B cell (primary cell): ENCODE results near the gene DNAH2. TPM values are rescaled to one million over a fixed set of nuclear protein-coding genes. Genes with fewer than 3 reads are reported as not detected.

ENCODE experiments used
- ATAC-seq: fragments of 200-7000 bp; cut with Tn5 transposase; one replicate; pipeline ENCODE4 v1.10.0; 2021; ENCODE audit warnings: low read depth, mild to moderate bottlenecking, moderate number of reproducible peaks, moderate library complexity
- CTCF ChIA-PET: fragments of 350-600 bp; sonication (Branson Sonifier 250); formaldehyde crosslinking; loops from one replicate; lab custom pipeline; 2021; ENCODE audit warnings: antibody characterized with exemption, inconsistent platforms; lab: Charles Lee
- POLR2A ChIA-PET: fragments of 350-600 bp; sonication (Branson Sonifier 250); formaldehyde crosslinking; loops from one replicate; lab custom pipeline; 2021; ENCODE audit warnings: antibody characterized with exemption; lab: Charles Lee
- DNase-seq: peaks from one replicate; pipeline ENCODE4 v3.0.0; 2013
- H2AFZ ChIP-seq: 2 replicates; pipeline ENCODE4 v1.6.1; 2012; ENCODE audit warnings: mild to moderate bottlenecking, low read depth, low read length; ENCODE audit not compliant: insufficient read depth, poor library complexity, severe bottlenecking
- H3K27ac ChIP-seq, 2 donors: 1 replicate in 1 of 2; 2 replicates in 1 of 2; pipeline ENCODE4 v1.5.1; 2012 to 2013; ENCODE audit warnings: low read length in 2 of 2, mild to moderate bottlenecking in 2 of 2, moderate library complexity in 1 of 2
- H3K27me3 ChIP-seq, 4 experiments: fragments of 200-600 bp in 1 of 4; sonication (generic) in 1 of 4; replicated peaks in 1 of 4; 1 replicate in 2 of 4; 2 replicates in 2 of 4; pipeline versions ENCODE4 v1.6.1 to v1.7.0; 2013 to 2016; ENCODE audit warnings: low read length in 3 of 4, mild to moderate bottlenecking in 2 of 4, mixed read lengths in 1 of 4, moderate library complexity in 1 of 4; ENCODE audit not compliant: insufficient read depth in 4 of 4, control insufficient read depth in 3 of 4; ENCODE audit errors: control extremely low read depth in 1 of 4
- H3K36me3 ChIP-seq, 2 experiments: replicated peaks in 1 of 2; 1 replicate in 1 of 2; 2 replicates in 1 of 2; pipeline versions ENCODE4 v1.6.1 to v1.7.1; 2013; ENCODE audit warnings: low read length in 1 of 2; ENCODE audit not compliant: insufficient read depth in 2 of 2, control insufficient read depth in 1 of 2; ENCODE audit errors: control extremely low read depth in 1 of 2, extremely low read depth in 1 of 2
- H3K4me1 ChIP-seq, 2 donors: fragments of 200-600 bp in 1 of 2; sonication (generic) in 1 of 2; 1 replicate in 1 of 2; 2 replicates in 1 of 2; pipeline versions ENCODE4 v1.5.1 to v1.6.1; 2013 to 2017; ENCODE audit warnings: low read length in 2 of 2; ENCODE audit not compliant: control insufficient read depth in 2 of 2, insufficient read depth in 2 of 2
- H3K4me2 ChIP-seq: replicated peaks from 2 replicates; pipeline ENCODE3; 2012; ENCODE audit warnings: mild to moderate bottlenecking, low read depth, low read length; ENCODE audit not compliant: poor library complexity, severe bottlenecking
- H3K4me3 ChIP-seq, 5 experiments: fragments of 200-600 bp in 1 of 5; sonication (generic) in 1 of 5; 1 replicate in 3 of 5; 2 replicates in 2 of 5; pipeline versions ENCODE4 v1.5.1 to v1.7.0; 2011 to 2016; ENCODE audit warnings: low read length in 4 of 5, mild to moderate bottlenecking in 4 of 5, low read depth in 2 of 5, control low read depth in 1 of 5, moderate library complexity in 1 of 5; ENCODE audit not compliant: insufficient read depth in 1 of 5; ENCODE audit errors: control extremely low read depth in 1 of 5, extremely low read depth in 1 of 5
- H3K79me2 ChIP-seq: fragments of 200-600 bp; sonication (generic); one replicate; pipeline ENCODE4 v1.6.0; 2016; ENCODE audit warnings: low read length; ENCODE audit not compliant: control insufficient read depth, insufficient read depth
- H3K9ac ChIP-seq: fragments of 200-600 bp; sonication (generic); 2 replicates; pipeline ENCODE4 v1.6.1; 2017; ENCODE audit warnings: mild to moderate bottlenecking, low read length, moderate library complexity
- H3K9me3 ChIP-seq, 3 donors: one replicate each; pipeline versions ENCODE4 v1.6.1 to v1.7.1; 2013; ENCODE audit warnings: low read length in 2 of 3; ENCODE audit not compliant: control insufficient read depth in 2 of 3, insufficient read depth in 1 of 3; ENCODE audit errors: control extremely low read depth in 1 of 3
- H4K20me1 ChIP-seq: 2 replicates; pipeline ENCODE4 v1.6.0; 2012; ENCODE audit warnings: mild to moderate bottlenecking, low read length; ENCODE audit not compliant: insufficient read depth, control insufficient read depth, poor library complexity, severe bottlenecking
- H3K27ac Mint-ChIP-seq: one replicate; pipeline ENCODE4 v1.8.0; 2021; ENCODE audit warnings: mixed read lengths
- H3K27me3 Mint-ChIP-seq: one replicate; pipeline ENCODE4 v1.8.0; 2021; ENCODE audit warnings: mixed read lengths
- H3K4me1 Mint-ChIP-seq: one replicate; pipeline ENCODE4 v1.8.0; 2021; ENCODE audit warnings: mixed read lengths
- H3K4me3 Mint-ChIP-seq: one replicate; pipeline ENCODE4 v1.8.0; 2021; ENCODE audit warnings: mixed read lengths
- H3K9me3 Mint-ChIP-seq: one replicate; pipeline ENCODE4 v1.8.0; 2022; ENCODE audit warnings: mixed read lengths; ENCODE audit not compliant: insufficient read depth
- EZH2 ChIP-seq: IDR thresholded peaks from 2 replicates; pipeline ENCODE4 v1.6.1; 2012; ENCODE audit warnings: borderline replicate concordance, low read depth, mild to moderate bottlenecking, moderate library complexity, low read length; ENCODE audit not compliant: insufficient read depth, poor library complexity, severe bottlenecking
- WGBS: methylation state at CpG from one replicate; pipeline ENCODE4 v1.1.5; 2013; ENCODE audit warnings: missing lambda C conversion rate; ENCODE audit not compliant: insufficient coverage; 5-methylcytosine and 5-hydroxymethylcytosine counted together
- intact Hi-C: fragments of 100-400 bp; cut with micrococcal nuclease; formaldehyde crosslinking; loops from one replicate; pipeline ENCODE4 v1.10.0; 2022
- polyA plus RNA-seq: library from polyadenylated mRNA; depleted of rRNA; stranded (reverse); fragments of >200 nt; gene quantifications from 2 replicates; pipeline ENCODE4 v1.2.3, GENCODE V29; 2012
- total RNA-seq, 2 donors: library from RNA; stranded (reverse); fragments of 120-200 nt in 1 of 2; gene quantifications; 1 replicate in 1 of 2; 2 replicates in 1 of 2; pipeline versions ENCODE4 v1.2.3 to v1.2.4, GENCODE V29; 2013 to 2022
- TF ChIP-seq, protein P1 (sequence below): fragments of 200-600 bp; IDR thresholded peaks from one replicate; pipeline ENCODE4 v1.8.0; 2022; ENCODE audit warnings: antibody characterized with exemption, mild to moderate bottlenecking

The DNAH2 gene
- total and polyA plus RNA-seq, 2 donors (not counting 1 experiment from before 2014, with no cell fraction given), result 0.03 TPM; not detected in 1

DNA sequence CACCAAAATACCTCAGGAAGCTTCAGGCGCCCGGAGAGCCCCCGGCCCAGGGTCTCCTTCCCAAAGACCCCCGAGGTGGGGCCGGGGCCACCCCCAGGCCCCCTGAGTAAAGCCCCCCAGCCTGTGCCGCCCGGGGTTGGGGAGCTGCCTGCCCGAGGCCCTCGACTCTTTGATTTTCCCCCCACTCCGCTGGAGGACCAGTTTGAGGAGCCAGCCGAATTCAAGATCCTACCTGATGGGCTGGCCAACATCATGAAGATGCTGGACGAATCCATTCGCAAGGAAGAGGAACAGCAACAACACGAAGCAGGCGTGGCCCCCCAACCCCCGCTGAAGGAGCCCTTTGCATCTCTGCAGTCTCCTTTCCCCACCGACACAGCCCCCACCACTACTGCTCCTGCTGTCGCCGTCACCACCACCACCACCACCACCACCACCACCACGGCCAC lies 130.6 kb downstream of the DNAH2 start:
- H3K27ac Mint-ChIP-seq, result no peak overlapping the region
- intact Hi-C loops, result loop anchor here (10.0 kb wide), 1 partner anchor 233 kb away; the partner anchor contains the start of gene FXR2
- H3K9me3 Mint-ChIP-seq, result no peaks in the 10 kb centered on the region
- Histone ChIP-seq H3K4me2 (no peak overlapping the region), H3K79me2 (peaks cover 31% of the 10 kb centered on the region), H3K9me3 (no peaks in the 10 kb centered on the region), H3K27me3 (no peaks in the 10 kb centered on the region), H3K4me3 (no peak overlapping the region), H3K4me1 (peaks cover 17 to 38% of the 10 kb centered on the region in 2 donors), H3K9ac (no peak overlapping the region), H4K20me1 (peaks cover 84% of the 10 kb centered on the region), H3K27ac (no peak overlapping the region), H3K36me3 (peaks cover 0 to 41% of the 10 kb centered on the region in 2 experiments), H2AFZ (no peak overlapping the region)
- peaks cover 33% of the 10 kb centered on the region for H3K4me1 Mint-ChIP-seq
- no peaks in the 10 kb centered on the region for H3K27me3 Mint-ChIP-seq
- ATAC-seq (no peak), DNase-seq (no peak)
- no peak overlapping the region for H3K4me3 Mint-ChIP-seq
- CTCF ChIA-PET, result interaction anchor here (5.7 kb wide), 1 partner anchor 13 kb away, joined by 53 read pairs; the partner anchor contains the start of gene KDM6B
- WGBS, result 93% methylated on average over 16 of the region's 20 CpGs
- POLR2A ChIA-PET, result no interaction called here
- no peak for TF ChIP-seq EZH2
- TF ChIP-seq, protein P1, sequence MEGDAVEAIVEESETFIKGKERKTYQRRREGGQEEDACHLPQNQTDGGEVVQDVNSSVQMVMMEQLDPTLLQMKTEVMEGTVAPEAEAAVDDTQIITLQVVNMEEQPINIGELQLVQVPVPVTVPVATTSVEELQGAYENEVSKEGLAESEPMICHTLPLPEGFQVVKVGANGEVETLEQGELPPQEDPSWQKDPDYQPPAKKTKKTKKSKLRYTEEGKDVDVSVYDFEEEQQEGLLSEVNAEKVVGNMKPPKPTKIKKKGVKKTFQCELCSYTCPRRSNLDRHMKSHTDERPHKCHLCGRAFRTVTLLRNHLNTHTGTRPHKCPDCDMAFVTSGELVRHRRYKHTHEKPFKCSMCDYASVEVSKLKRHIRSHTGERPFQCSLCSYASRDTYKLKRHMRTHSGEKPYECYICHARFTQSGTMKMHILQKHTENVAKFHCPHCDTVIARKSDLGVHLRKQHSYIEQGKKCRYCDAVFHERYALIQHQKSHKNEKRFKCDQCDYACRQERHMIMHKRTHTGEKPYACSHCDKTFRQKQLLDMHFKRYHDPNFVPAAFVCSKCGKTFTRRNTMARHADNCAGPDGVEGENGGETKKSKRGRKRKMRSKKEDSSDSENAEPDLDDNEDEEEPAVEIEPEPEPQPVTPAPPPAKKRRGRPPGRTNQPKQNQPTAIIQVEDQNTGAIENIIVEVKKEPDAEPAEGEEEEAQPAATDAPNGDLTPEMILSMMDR, result no peak

DNA sequence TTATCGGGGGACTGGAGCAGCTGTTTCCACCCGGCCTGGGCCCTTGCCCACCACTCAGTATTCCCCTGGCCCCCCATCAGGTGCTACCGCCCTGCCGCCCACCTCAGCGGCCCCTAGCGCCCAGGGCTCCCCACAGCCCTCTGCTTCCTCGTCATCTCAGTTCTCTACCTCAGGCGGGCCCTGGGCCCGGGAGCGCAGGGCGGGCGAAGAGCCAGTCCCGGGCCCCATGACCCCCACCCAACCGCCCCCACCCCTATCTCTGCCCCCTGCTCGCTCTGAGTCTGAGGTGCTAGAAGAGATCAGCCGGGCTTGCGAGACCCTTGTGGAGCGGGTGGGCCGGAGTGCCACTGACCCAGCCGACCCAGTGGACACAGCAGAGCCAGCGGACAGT lies 131.2 kb downstream of the DNAH2 start:
- H3K36me3 ChIP-seq, result peaks cover 0 to 41% of the 10 kb centered on the region in 2 experiments
- no peak overlapping the region for H3K9ac ChIP-seq
- no peaks in the 10 kb centered on the region for H3K27me3 ChIP-seq
- H3K9me3 ChIP-seq, result no peaks in the 10 kb centered on the region
- CTCF ChIA-PET, result interaction anchor here (4.0 kb wide), 1 partner anchor 15 kb away, joined by 49 read pairs; the partner anchor contains the start of gene KDM6B
- no peak overlapping the region for H3K4me2 ChIP-seq
- DNase-seq (no peak), ATAC-seq (no peak)
- H3K79me2 ChIP-seq, result peaks cover 31% of the 10 kb centered on the region
- no peak for TF ChIP-seq EZH2
- TF ChIP-seq, protein P1, result no peak
- peaks cover 17 to 36% of the 10 kb centered on the region in 2 donors for H3K4me1 ChIP-seq
- no peak overlapping the region for H3K4me3 ChIP-seq
- no peak overlapping the region for H2AFZ ChIP-seq
- H3K27ac ChIP-seq, result no peak overlapping the region
- 97% methylated on average over 12 of the region's 21 CpGs for WGBS
- Mint-ChIP-seq H3K4me1 (peaks cover 30% of the 10 kb centered on the region), H3K9me3 (no peaks in the 10 kb centered on the region), H3K27ac (no peak overlapping the region), H3K27me3 (no peaks in the 10 kb centered on the region), H3K4me3 (no peak overlapping the region)
- peaks cover 84% of the 10 kb centered on the region for H4K20me1 ChIP-seq
- POLR2A ChIA-PET, result no interaction called here
- intact Hi-C loops, result loop anchor here (10.0 kb wide), 1 partner anchor 234 kb away; the partner anchor contains the start of gene FXR2
